HUES6 (cell line): Measurements from ENCODE around the gene C12orf42.
A peak's percentile ranks its signal among the peaks of the same experiment; 100 is the strongest.

ENCODE experiments used
- H3K27ac ChIP-seq: 2 replicates; pipeline ENCODE4 v1.7.0; 2013; ENCODE audit warnings: low read depth, mild to moderate bottlenecking, low read length, inconsistent platforms
- H3K27me3 ChIP-seq: 2 replicates; pipeline ENCODE4 v1.6.1; 2013; ENCODE audit warnings: low read length; ENCODE audit not compliant: control insufficient read depth, insufficient read depth
- H3K36me3 ChIP-seq: 2 replicates; pipeline ENCODE4 v1.6.1; 2013; ENCODE audit warnings: low read length; ENCODE audit not compliant: control insufficient read depth, insufficient read depth
- H3K4me1 ChIP-seq: 2 replicates; pipeline ENCODE4 v1.6.1; 2013; ENCODE audit warnings: low read length; ENCODE audit not compliant: control insufficient read depth, insufficient read depth
- H3K4me3 ChIP-seq: 2 replicates; pipeline ENCODE4 v1.5.1; 2013; ENCODE audit warnings: low read depth, low read length
- H3K9ac ChIP-seq: one replicate; pipeline ENCODE4 v1.6.1; 2013; ENCODE audit warnings: mild to moderate bottlenecking, low read length
- H3K9me3 ChIP-seq: 2 replicates; pipeline ENCODE4 v1.6.1; 2013; ENCODE audit warnings: low read depth, low read length; ENCODE audit not compliant: control insufficient read depth, insufficient read depth

C12orf42 gene

GRCh38 chr12:103494734-103495468, 867 bp downstream of the C12orf42 start:
- Histone ChIP-seq H3K27ac (no peak overlapping the region), H3K4me3 (peak overlapping the region; percentile 70), H3K4me1 (peaks cover 13% of the 10 kb centered on the region; the same call in 1 of the 2 replicates), H3K36me3 (no peaks in the 10 kb centered on the region), H3K9me3 (no peaks in the 10 kb centered on the region), H3K9ac (no peak overlapping the region), H3K27me3 (peaks cover 33% of the 10 kb centered on the region)

GRCh38 chr12:103494051-103494733, 1.6 kb downstream of the C12orf42 start:
- H3K4me1 ChIP-seq = peaks cover 17% of the 10 kb centered on the region
- H3K36me3 ChIP-seq = no peaks in the 10 kb centered on the region
- no peaks in the 10 kb centered on the region for H3K9me3 ChIP-seq
- H3K27ac ChIP-seq = no peak overlapping the region
- H3K9ac ChIP-seq = no peak overlapping the region
- H3K27me3 ChIP-seq = peaks cover 33% of the 10 kb centered on the region
- peak overlapping the region; percentile 70 for H3K4me3 ChIP-seq

GRCh38 chr12:103493199-103493598, 2.6 kb downstream of the C12orf42 start:
- Histone ChIP-seq H3K4me3 (no peak overlapping the region), H3K9me3 (no peaks in the 10 kb centered on the region), H3K4me1 (peaks cover 18% of the 10 kb centered on the region), H3K27ac (no peak overlapping the region), H3K9ac (no peak overlapping the region), H3K27me3 (peaks cover 33% of the 10 kb centered on the region), H3K36me3 (no peaks in the 10 kb centered on the region)

DNA sequence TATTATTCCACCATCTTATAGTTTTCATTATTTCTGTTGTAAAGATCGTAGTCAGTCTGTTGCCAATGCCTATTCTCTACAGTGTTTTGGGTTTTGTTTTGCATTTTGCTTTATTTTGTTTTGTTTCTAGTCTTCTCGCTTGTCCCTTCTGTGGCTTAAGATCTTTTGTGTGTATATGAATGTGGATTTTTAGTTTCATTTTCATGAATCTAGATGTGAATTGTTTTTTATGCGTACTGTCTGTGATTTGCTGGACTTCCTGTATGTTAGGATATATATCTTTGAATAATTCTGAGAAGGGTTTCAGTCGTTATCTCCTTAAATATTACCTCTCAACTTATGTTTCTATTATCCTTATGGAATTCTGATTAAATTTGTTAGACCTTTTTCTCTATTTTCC, 13.4 kb downstream of the C12orf42 start:
- Histone ChIP-seq H3K4me3 (no peak overlapping the region), H3K9ac (no peak overlapping the region), H3K4me1 (no peaks in the 10 kb centered on the region), H3K27ac (no peak overlapping the region), H3K36me3 (no peaks in the 10 kb centered on the region), H3K27me3 (no peaks in the 10 kb centered on the region), H3K9me3 (no peaks in the 10 kb centered on the region)

DNA sequence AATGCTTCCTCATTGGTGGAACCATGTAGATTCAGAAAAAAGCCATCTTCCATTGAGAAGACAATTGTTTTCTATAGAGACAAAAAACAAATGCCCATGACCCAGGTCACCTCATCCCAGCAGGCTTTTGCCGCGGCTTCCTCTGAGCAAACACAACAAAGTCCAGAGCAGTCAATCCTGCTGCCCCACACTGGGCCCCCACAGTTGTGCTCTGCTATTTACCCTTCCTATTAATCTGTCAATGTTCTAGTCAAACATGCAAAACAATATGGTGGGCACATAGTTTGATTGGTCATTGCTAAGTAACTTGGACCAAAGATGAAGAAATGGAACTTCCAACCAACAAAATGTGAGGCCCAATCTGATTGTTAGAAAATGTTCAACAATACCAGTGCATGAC, 20.7 kb downstream of the C12orf42 start:
- Histone ChIP-seq H3K27ac (no peak overlapping the region), H3K36me3 (no peaks in the 10 kb centered on the region), H3K4me3 (no peak overlapping the region), H3K4me1 (no peaks in the 10 kb centered on the region), H3K9me3 (no peaks in the 10 kb centered on the region), H3K9ac (no peak overlapping the region), H3K27me3 (no peaks in the 10 kb centered on the region)

GRCh38 chr12:103470664-103471063, 25.1 kb downstream of the C12orf42 start:
- Histone ChIP-seq H3K4me1 (peaks cover 19% of the 10 kb centered on the region), H3K27ac (no peak overlapping the region)

DNA sequence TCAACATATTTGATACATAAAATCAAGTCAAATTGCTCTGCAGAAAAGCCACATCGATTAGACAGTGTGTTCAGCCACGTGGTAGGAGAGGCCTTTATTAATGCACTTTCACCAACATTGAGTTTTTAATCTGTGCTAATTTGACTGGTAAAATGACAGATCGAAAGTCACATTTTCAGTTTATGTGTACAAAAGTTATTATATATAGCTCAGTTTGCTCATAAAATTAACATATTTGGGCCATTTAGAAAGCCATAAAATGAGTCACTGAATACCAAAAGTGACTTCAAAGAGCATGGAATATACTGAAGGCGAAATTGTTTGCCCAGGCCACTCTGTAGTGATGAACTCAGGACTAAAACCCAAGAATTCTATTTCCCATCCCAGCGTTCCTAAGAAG, 26.0 kb downstream of the C12orf42 start:
- H3K36me3 ChIP-seq = no peaks in the 10 kb centered on the region
- H3K9ac ChIP-seq = no peak overlapping the region
- H3K9me3 ChIP-seq = no peaks in the 10 kb centered on the region
- no peaks in the 10 kb centered on the region for H3K27me3 ChIP-seq
- no peak overlapping the region for H3K4me3 ChIP-seq
- peaks cover 19% of the 10 kb centered on the region for H3K4me1 ChIP-seq
- H3K27ac ChIP-seq = no peak overlapping the region

More at GRCh38 chr12:103470664-103471063, 25.1 kb downstream of the C12orf42 start:
- Histone ChIP-seq H3K27me3 (no peaks in the 10 kb centered on the region), H3K36me3 (no peaks in the 10 kb centered on the region), H3K4me3 (no peak overlapping the region), H3K9me3 (no peaks in the 10 kb centered on the region), H3K9ac (no peak overlapping the region)

- H3K4me3 ChIP-seq = no peak overlapping the region
- no peaks in the 10 kb centered on the region for H3K36me3 ChIP-seq
- no peak overlapping the region for H3K9ac ChIP-seq
- H3K27ac ChIP-seq = no peak overlapping the region
- H3K4me1 ChIP-seq = peaks cover 19% of the 10 kb centered on the region
- H3K27me3 ChIP-seq = no peaks in the 10 kb centered on the region
- H3K9me3 ChIP-seq = no peaks in the 10 kb centered on the region
Observed at GRCh38 chr12:103468837-103469236, 26.9 kb downstream of the C12orf42 start.

DNA sequence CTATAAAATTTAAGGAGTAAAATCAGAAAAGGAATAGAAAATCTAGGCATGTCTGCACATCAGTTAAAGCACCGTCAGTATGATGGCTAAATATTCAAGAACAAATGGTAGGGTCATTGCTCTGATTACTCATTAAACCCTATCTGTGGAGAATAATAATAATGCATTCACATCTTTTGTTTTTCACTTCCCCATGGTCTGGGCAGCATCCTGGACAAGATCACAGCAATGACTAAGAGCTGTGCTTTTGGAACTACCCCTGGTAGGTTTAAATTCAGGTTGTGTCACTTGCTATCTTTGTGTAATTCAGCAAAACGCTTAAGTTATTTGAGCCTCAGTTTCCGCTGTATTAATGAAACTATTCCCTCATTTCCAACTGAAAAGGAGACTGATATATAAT, 33.1 kb downstream of the C12orf42 start:
- H3K9me3 ChIP-seq = no peaks in the 10 kb centered on the region
- H3K27ac ChIP-seq = no peak overlapping the region
- no peak overlapping the region for H3K4me3 ChIP-seq
- no peaks in the 10 kb centered on the region for H3K36me3 ChIP-seq
- no peak overlapping the region for H3K9ac ChIP-seq
- no peaks in the 10 kb centered on the region for H3K27me3 ChIP-seq
- H3K4me1 ChIP-seq = peaks cover 3% of the 10 kb centered on the region; the same call in 1 of the 2 replicates

- no peak overlapping the region for H3K4me3 ChIP-seq
- no peak overlapping the region for H3K27ac ChIP-seq
- no peaks in the 10 kb centered on the region for H3K27me3 ChIP-seq
- H3K9ac ChIP-seq = no peak overlapping the region
- H3K36me3 ChIP-seq = no peaks in the 10 kb centered on the region
- peaks cover 4% of the 10 kb centered on the region; the same call in 1 of the 2 replicates for H3K4me1 ChIP-seq
- H3K9me3 ChIP-seq = no peaks in the 10 kb centered on the region
Observed at GRCh38 chr12:103457471-103457870, 38.3 kb downstream of the C12orf42 start.

DNA sequence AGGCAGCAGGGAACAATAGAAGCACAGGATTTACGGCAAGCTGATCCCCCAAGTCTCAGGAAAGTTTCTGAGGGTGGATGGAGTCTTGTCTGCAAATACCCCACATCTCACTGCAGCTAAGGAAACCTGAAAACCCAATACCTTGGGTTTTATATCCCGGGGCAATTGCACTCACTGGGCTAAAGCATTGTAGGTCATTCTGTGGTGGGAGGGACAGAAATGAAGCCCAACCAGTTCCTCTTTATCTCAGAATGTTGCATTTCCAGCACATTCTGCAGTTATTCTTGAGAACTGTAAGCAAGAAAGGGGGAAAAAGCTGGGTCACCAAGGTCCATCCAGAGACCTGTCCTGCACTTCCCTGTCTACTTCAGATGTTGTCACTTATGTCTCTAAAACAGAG, 39.8 kb downstream of the C12orf42 start:
- H3K27ac ChIP-seq = no peak overlapping the region
- no peak overlapping the region for H3K9ac ChIP-seq
- no peak overlapping the region for H3K4me3 ChIP-seq
- H3K9me3 ChIP-seq = no peaks in the 10 kb centered on the region
- H3K36me3 ChIP-seq = no peaks in the 10 kb centered on the region
- H3K27me3 ChIP-seq = no peaks in the 10 kb centered on the region
- H3K4me1 ChIP-seq = peaks cover 4% of the 10 kb centered on the region; the same call in 1 of the 2 replicates
